SJSA1 (cell line): ENCODE data around the gene TEDC1. TPM values are rescaled to one million over a fixed set of nuclear protein-coding genes. Genes with fewer than 3 reads are reported as not detected.

ENCODE experiments used
- DNase-seq, 2 experiments: peaks; one replicate each; pipeline ENCODE4 v3.0.0-alpha.2; 2015 to 2020; ENCODE audit warnings: low spot score in 2 of 2, low read depth in 1 of 2
- H3K27ac ChIP-seq: fragments of 250-450 bp; sonication (Bioruptor Pico); 2 replicates; pipeline ENCODE4 v1.5.1; 2020; ENCODE audit warnings: mild to moderate bottlenecking, moderate library complexity
- H3K27me3 ChIP-seq: fragments of 250-450 bp; sonication (Bioruptor Pico); replicated peaks from 2 replicates; pipeline ENCODE4 v1.5.1; 2020; ENCODE audit warnings: mild to moderate bottlenecking, moderate library complexity
- H3K36me3 ChIP-seq: fragments of 250-450 bp; sonication (Bioruptor Pico); 2 replicates; pipeline ENCODE4 v1.5.1; 2020; ENCODE audit warnings: mild to moderate bottlenecking
- H3K4me1 ChIP-seq: fragments of 250-450 bp; sonication (Bioruptor Pico); replicated peaks from 2 replicates; pipeline ENCODE4 v1.6.1; 2021; ENCODE audit warnings: mild to moderate bottlenecking
- H3K4me3 ChIP-seq: fragments of 250-450 bp; sonication (Bioruptor Pico); 2 replicates; pipeline ENCODE4 v1.5.1; 2020; ENCODE audit warnings: mild to moderate bottlenecking
- H3K9me3 ChIP-seq: fragments of 250-450 bp; sonication (Bioruptor Pico); replicated peaks from 2 replicates; pipeline ENCODE4 v1.5.1; 2020; ENCODE audit warnings: mild to moderate bottlenecking
- total RNA-seq: library from RNA; depleted of rRNA; stranded (reverse); fragments of >200 nt; shearing (Covaris generic); gene quantifications from 2 replicates; pipeline ENCODE4 v1.2.3, GENCODE V29; 2014

The TEDC1 gene
- total RNA-seq, 1 experiment from 2014 or later: 22.1 TPM

DNA sequence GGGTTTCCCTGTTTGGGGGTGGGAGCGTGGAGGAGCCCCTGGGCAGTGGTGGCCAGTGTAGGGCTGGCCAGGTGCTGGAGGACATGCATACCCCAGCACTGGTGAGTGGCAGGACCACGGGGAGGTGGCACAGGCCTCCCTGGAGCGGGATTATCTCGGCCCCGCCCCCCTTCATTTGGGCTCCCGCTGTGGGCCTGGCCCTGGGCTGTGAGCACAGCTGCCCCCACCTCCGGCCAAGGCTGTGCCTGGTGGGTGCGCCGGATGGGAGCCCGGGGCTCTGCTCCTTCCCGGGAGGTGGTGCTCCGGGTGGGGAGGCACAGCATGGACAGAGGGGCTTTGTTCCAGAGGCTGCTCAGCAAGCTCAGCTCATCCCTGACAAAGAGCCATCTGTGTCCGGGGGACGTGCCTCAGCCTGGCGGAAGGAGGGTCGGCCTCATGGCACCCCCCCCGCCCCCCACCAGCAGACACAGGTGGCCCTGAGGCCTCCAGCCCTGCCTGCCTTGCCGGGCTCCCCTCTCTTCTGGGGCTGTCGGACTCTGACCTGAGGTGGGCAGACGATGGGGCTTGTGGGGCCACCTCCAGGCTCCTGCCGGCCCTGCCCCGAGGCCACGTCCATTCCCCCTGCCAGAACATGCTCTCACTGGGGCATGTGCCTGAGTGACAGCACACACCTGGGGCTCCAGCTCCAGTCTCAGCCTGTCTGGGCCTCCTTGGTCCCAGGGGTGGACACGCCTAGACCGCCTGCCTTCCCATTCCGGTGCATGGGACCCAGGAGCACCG, 8.4 kb downstream of the TEDC1 start:
- DNase-seq: no peak
- Histone ChIP-seq H3K4me1 (no peaks in the 10 kb centered on the region), H3K27ac (no peak overlapping the region), H3K9me3 (no peaks in the 10 kb centered on the region), H3K4me3 (no peak overlapping the region), H3K27me3 (no peaks in the 10 kb centered on the region), H3K36me3 (no peaks in the 10 kb centered on the region)

DNA sequence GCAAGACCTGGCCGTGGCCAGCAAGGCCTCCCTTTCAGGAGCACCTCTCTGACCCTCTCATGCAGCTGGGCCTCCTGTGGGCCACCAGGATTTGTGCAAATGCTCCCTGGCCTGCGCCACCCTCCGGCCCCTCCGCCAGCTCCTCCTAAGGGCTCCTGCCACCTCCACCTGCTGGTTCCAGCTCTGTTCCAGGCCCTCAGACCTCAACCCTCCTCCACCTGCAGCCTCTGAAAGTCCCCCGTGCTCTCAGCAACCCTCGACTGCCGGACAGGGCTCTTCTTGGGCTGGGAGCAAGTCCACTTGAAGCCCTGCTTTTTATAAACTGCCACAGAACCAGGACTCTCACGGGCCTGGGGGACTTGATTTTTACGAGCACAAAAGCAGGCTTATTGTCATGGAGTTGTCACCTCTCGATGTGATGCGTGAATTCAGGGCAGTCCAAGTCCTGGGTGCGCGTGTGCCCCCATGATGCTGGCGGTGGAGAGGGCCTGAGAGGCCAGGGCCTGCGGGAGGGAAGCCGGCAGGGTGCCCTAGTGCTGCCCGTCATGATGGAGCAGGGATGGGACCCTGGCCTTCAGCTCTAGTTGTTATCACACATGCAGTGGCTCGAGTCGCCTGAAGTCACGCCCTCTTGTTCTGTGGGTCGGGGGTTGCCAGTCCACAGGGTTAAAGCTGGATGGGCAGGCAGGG, 9.1 kb downstream of the TEDC1 start:
- no peak overlapping the region for H3K27ac ChIP-seq
- no peak overlapping the region for H3K4me3 ChIP-seq
- H3K9me3 ChIP-seq: no peaks in the 10 kb centered on the region
- H3K27me3 ChIP-seq: no peaks in the 10 kb centered on the region
- H3K4me1 ChIP-seq: no peaks in the 10 kb centered on the region
- DNase-seq: no peak
- no peaks in the 10 kb centered on the region for H3K36me3 ChIP-seq

GRCh38 chr14:105500726-105501101, 9.7 kb downstream of the TEDC1 start:
- Histone ChIP-seq H3K9me3 (no peaks in the 10 kb centered on the region), H3K4me1 (no peaks in the 10 kb centered on the region), H3K27me3 (no peaks in the 10 kb centered on the region), H3K27ac (no peak overlapping the region), H3K36me3 (no peaks in the 10 kb centered on the region), H3K4me3 (no peak overlapping the region)
- DNase-seq: no peak

DNA sequence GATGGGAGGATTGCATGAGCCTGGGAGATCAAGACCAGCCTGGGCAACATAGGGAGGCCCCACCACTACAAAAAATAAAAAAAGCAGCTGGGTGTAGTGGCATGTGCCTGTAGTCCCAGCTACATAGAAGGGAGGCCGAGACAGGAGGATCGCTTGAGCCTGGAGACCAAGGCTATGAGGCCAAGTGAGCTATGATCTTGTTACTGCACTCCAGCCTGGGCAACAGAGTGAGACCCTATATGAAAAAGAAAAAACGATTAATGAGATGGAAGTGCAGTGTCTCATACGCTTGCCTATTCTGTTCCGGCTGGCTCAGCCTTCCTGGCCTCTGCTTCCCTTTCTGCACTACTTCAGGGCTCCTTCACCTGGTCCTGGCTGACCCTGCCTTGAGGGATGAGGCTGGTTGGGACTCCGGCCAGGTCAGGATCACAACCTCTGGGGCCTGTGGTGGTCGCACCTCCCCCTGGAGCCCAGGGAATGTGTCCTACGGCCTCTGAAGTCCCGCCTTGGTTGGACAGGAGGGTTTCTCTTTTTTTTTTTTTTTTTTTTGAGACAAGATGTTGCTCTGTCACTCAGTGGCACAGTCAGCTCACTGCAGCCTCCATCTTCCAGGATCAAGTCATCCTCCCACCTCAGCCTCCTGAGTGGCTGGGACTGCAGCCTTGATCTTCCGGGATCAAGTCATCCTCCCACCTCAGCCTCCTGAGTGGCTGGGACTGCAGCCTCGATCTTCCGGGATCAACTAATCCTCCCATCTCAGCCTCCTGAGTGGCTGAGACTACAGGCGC, 10.7 kb downstream of the TEDC1 start:
- Histone ChIP-seq H3K36me3 (no peaks in the 10 kb centered on the region), H3K27ac (no peak overlapping the region)

GRCh38 chr14:105502446-105503295, 11.6 kb downstream of the TEDC1 start:
- no peak for DNase-seq
- Histone ChIP-seq H3K4me1 (no peaks in the 10 kb centered on the region), H3K4me3 (no peak overlapping the region), H3K27ac (no peak overlapping the region), H3K9me3 (no peaks in the 10 kb centered on the region), H3K36me3 (no peaks in the 10 kb centered on the region), H3K27me3 (peaks cover 3% of the 10 kb centered on the region; the same call in 1 of the 2 replicates)

More for the DNA sequence above, 10.7 kb downstream of the TEDC1 start:
- Histone ChIP-seq H3K4me1 (no peaks in the 10 kb centered on the region), H3K4me3 (no peak overlapping the region), H3K27me3 (no peaks in the 10 kb centered on the region; the same call in 1 of the 2 replicates), H3K9me3 (no peaks in the 10 kb centered on the region)
- DNase-seq: no peak

DNA sequence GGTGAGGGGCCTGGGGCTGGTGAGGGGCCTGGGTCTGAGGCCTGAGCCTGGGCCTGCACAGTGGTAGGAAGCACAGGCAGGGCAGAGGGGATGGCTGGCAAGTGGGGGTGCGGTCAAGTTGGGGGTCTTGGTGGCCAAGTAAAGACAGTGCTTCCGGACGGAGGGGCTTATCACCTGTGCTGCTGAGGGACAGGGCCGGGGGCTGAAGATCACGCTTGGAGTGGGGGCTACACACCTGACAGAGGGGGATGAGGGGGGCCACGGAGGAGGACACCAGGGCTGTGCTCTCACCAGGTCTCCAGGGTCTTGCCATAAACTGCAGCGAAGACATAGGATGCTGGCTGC, 12.2 kb downstream of the TEDC1 start:
- H3K27me3 ChIP-seq: peaks cover 8% of the 10 kb centered on the region; the same call in 1 of the 2 replicates

GRCh38 chr14:105503935-105504692, 13.1 kb downstream of the TEDC1 start:
- no peaks in the 10 kb centered on the region for H3K9me3 ChIP-seq
- H3K4me3 ChIP-seq: no peak overlapping the region
- no peaks in the 10 kb centered on the region for H3K4me1 ChIP-seq
- DNase-seq: no peak
- H3K36me3 ChIP-seq: no peaks in the 10 kb centered on the region
- H3K27me3 ChIP-seq: peaks cover 15% of the 10 kb centered on the region
- no peak overlapping the region for H3K27ac ChIP-seq

More for the DNA sequence above, 12.2 kb downstream of the TEDC1 start:
- DNase-seq: no peak
- no peaks in the 10 kb centered on the region for H3K4me1 ChIP-seq
- H3K36me3 ChIP-seq: no peaks in the 10 kb centered on the region
- no peak overlapping the region for H3K4me3 ChIP-seq
- no peaks in the 10 kb centered on the region for H3K9me3 ChIP-seq
- H3K27ac ChIP-seq: no peak overlapping the region

- Histone ChIP-seq H3K27me3 (peaks cover 23% of the 10 kb centered on the region), H3K4me3 (no peak overlapping the region), H3K36me3 (no peaks in the 10 kb centered on the region), H3K27ac (no peak overlapping the region), H3K4me1 (no peaks in the 10 kb centered on the region), H3K9me3 (no peaks in the 10 kb centered on the region)
- DNase-seq: no peak
Measured at GRCh38 chr14:105505101-105505500, 14.1 kb downstream of the TEDC1 start.

- Histone ChIP-seq H3K27ac (no peak overlapping the region), H3K4me3 (no peak overlapping the region), H3K9me3 (no peaks in the 10 kb centered on the region), H3K36me3 (no peaks in the 10 kb centered on the region), H3K4me1 (no peaks in the 10 kb centered on the region), H3K27me3 (peaks cover 36% of the 10 kb centered on the region)
- DNase-seq: no peak
Measured at GRCh38 chr14:105507247-105507646, 16.2 kb downstream of the TEDC1 start.

- H3K27ac ChIP-seq: no peak overlapping the region
- H3K4me3 ChIP-seq: no peak overlapping the region
- H3K9me3 ChIP-seq: no peaks in the 10 kb centered on the region
- no peaks in the 10 kb centered on the region for H3K4me1 ChIP-seq
- H3K27me3 ChIP-seq: peaks cover 42% of the 10 kb centered on the region
- DNase-seq: no peak
- H3K36me3 ChIP-seq: no peaks in the 10 kb centered on the region
Measured at GRCh38 chr14:105508069-105508468, 17.0 kb downstream of the TEDC1 start.

DNA sequence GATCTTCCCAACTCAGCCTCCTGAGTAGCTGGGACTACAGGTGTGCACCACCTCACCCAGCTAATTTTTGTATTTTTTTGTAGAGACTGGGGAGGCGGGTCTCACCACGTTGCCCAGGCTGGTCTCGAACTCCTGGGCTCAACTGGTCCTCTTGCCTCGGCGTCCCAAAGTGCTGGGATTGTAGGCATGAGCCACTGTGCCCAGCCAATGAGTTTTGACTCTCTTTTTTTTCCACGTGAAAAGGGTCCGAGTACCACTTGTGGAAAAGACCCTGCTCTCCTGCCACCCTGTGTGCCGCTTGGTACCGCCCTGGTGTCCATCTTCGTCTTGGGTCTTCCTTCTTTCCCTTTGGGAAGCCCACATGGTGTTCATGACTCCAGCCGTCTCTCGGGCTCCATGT, 17.6 kb downstream of the TEDC1 start:
- Histone ChIP-seq H3K36me3 (no peaks in the 10 kb centered on the region), H3K4me3 (no peak overlapping the region), H3K4me1 (no peaks in the 10 kb centered on the region), H3K9me3 (no peaks in the 10 kb centered on the region), H3K27ac (no peak overlapping the region), H3K27me3 (peaks cover 47% of the 10 kb centered on the region)
- no peak for DNase-seq

GRCh38 chr14:105517096-105517495, 26.1 kb downstream of the TEDC1 start:
- Histone ChIP-seq H3K4me1 (no peaks in the 10 kb centered on the region), H3K27ac (no peak overlapping the region), H3K27me3 (peaks cover 32% of the 10 kb centered on the region), H3K9me3 (no peaks in the 10 kb centered on the region; the same call in 1 of the 2 replicates), H3K36me3 (no peaks in the 10 kb centered on the region), H3K4me3 (no peak overlapping the region)
- DNase-seq: no peak
